HepG2 (cell line): ENCODE measurements around the gene SLC6A4. TPM values are rescaled to one million over a fixed set of nuclear protein-coding genes. Genes with fewer than 3 reads are reported as not detected.

Experiments
- ATAC-seq: fragments of 200-7000 bp; cut with Tn5 transposase; 3 replicates; pipeline ENCODE4 v1.9.1; 2020; ENCODE audit warnings: mild to moderate bottlenecking, moderate library complexity
- BruUV-seq: library from RNA; stranded (reverse); fragments of 400-500 nt; replicated peaks from 2 replicates; lab custom pipeline; 2021; lab: Mats Ljungman, UMichigan
- CTCF ChIA-PET: fragments of 300-600 bp; formaldehyde crosslinking; extraction: SDS; loops from one replicate; lab custom pipeline; 2021; ENCODE audit warnings: low total read pairs, inconsistent platforms, low intra/inter-chr PET ratio; lab: Yijun Ruan, JAX
- POLR2A ChIA-PET: fragments of 350-600 bp; sonication (Branson Sonifier 250); formaldehyde crosslinking; loops from one replicate; lab custom pipeline; 2020; ENCODE audit warnings: antibody characterized with exemption, inconsistent platforms; lab: Yijun Ruan, JAX
- DNase-seq: peaks from one replicate; pipeline ENCODE4 v3.0.0-alpha.2; 2015; ENCODE audit warnings: low spot score
- FAIRE-seq: peaks from 3 replicates; lab custom pipeline; 2011; peaks lifted over from hg19 to GRCh38; lab: Jason Lieb, UNC
- H2AFZ ChIP-seq: one replicate; pipeline ENCODE4 v1.6.1; 2011; ENCODE audit warnings: low read length, inconsistent platforms
- H3K27ac ChIP-seq: fragments of 300-600 bp; 3 replicates; pipeline ENCODE4 v1.8.0; 2011; ENCODE audit warnings: mixed run types, mild to moderate bottlenecking, mixed read lengths, low read length, inconsistent platforms; ENCODE audit not compliant: insufficient read depth; ENCODE audit errors: extremely low read length
- H3K27me3 ChIP-seq, 2 experiments: fragments of 200-600 bp in 1 of 2; 2 replicates in 1 of 2; 3 replicates in 1 of 2; pipeline versions ENCODE4 v1.6.0 to v1.8.0; 2011; ENCODE audit warnings: low read length in 2 of 2, mild to moderate bottlenecking in 2 of 2, moderate library complexity in 2 of 2, inconsistent platforms in 1 of 2; ENCODE audit not compliant: insufficient read depth in 2 of 2, control insufficient read depth in 1 of 2
- H3K36me3 ChIP-seq, 2 experiments: fragments of 200-600 bp in 1 of 2; replicated peaks in 1 of 2; 2 replicates in 1 of 2; 3 replicates in 1 of 2; pipeline versions ENCODE4 v1.5.1 to v1.8.0; 2011; ENCODE audit warnings: low read length in 2 of 2, inconsistent platforms in 1 of 2; ENCODE audit not compliant: insufficient read depth in 2 of 2, control insufficient read depth in 1 of 2
- H3K4me1 ChIP-seq: 2 replicates; pipeline ENCODE4 v1.5.1; 2012; ENCODE audit warnings: low read length, inconsistent platforms; ENCODE audit not compliant: insufficient read depth
- H3K4me2 ChIP-seq: 2 replicates; pipeline ENCODE4 v1.6.0; 2011; ENCODE audit warnings: low read depth, low read length, inconsistent platforms
- H3K4me3 ChIP-seq, 3 experiments: fragments of 200-600 bp in 1 of 3; sonication (generic), shearing (Covaris generic) in 1 of 3; replicated peaks in 1 of 3; 2 replicates each; pipeline ENCODE4 v1.5.1; 2011 to 2016; ENCODE audit warnings: low read length in 3 of 3, inconsistent platforms in 2 of 3, low read depth in 2 of 3, mild to moderate bottlenecking in 2 of 3, control low read depth in 1 of 3, mixed read lengths in 1 of 3; ENCODE audit not compliant: insufficient read depth in 1 of 3
- H3K79me2 ChIP-seq: one replicate; pipeline ENCODE4 v1.6.1; 2011; ENCODE audit warnings: low read length, inconsistent platforms; ENCODE audit not compliant: insufficient read depth
- H3K9ac ChIP-seq: 2 replicates; pipeline ENCODE4 v1.6.0; 2011; ENCODE audit warnings: mild to moderate bottlenecking, low read depth, low read length, inconsistent platforms; ENCODE audit not compliant: insufficient read depth
- H3K9me3 ChIP-seq: 2 replicates; pipeline ENCODE4 v1.5.1; 2012; ENCODE audit warnings: mild to moderate bottlenecking, low read length
- H4K20me1 ChIP-seq: 2 replicates; pipeline ENCODE4 v1.6.0; 2011; ENCODE audit warnings: inconsistent platforms, mild to moderate bottlenecking, low read length, moderate library complexity; ENCODE audit not compliant: insufficient read depth
- BCL6 ChIP-seq: IDR thresholded peaks from 2 replicates; pipeline ENCODE4 v1.6.1; 2016; ENCODE audit warnings: missing genetic modification reagents, missing compliant biosample characterization
- E2F2 ChIP-seq: sonication (generic); formaldehyde crosslinking; IDR thresholded peaks from 2 replicates; pipeline ENCODE4 v1.4.0; 2020; ENCODE audit warnings: missing genetic modification reagents, borderline replicate concordance
- FOXP4 ChIP-seq: sonication (generic); formaldehyde crosslinking; IDR thresholded peaks from 2 replicates; pipeline ENCODE4 v1.4.0; 2020; ENCODE audit warnings: missing genetic modification reagents
- GATAD2A ChIP-seq: IDR thresholded peaks from 2 replicates; pipeline ENCODE4 v1.6.1; 2016
- MBNL3 ChIP-seq: fragments of 250-450 bp; sonication (Bioruptor Pico); conservative IDR thresholded peaks from 2 replicates; pipeline ENCODE4 v1.8.0; 2022; ENCODE audit warnings: mild to moderate bottlenecking, inconsistent platforms
- PAXIP1 ChIP-seq: sonication (generic); formaldehyde crosslinking; conservative IDR thresholded peaks from 2 replicates; pipeline ENCODE4 v1.4.0; 2020; ENCODE audit warnings: mild to moderate bottlenecking, missing genetic modification reagents, moderate library complexity
- PHF21A ChIP-seq: sonication (generic); formaldehyde crosslinking; IDR thresholded peaks from 2 replicates; pipeline ENCODE4 v1.5.0; 2020; ENCODE audit warnings: mild to moderate bottlenecking, missing genetic modification reagents
- POLR2AphosphoS2 ChIP-seq: IDR thresholded peaks from 2 replicates; pipeline ENCODE4 v1.6.1; 2011; ENCODE audit warnings: low read depth, low read length, improper control_type of control experiment
- RFX3 ChIP-seq: IDR thresholded peaks from 2 replicates; pipeline ENCODE4 v1.6.1; 2016; ENCODE audit warnings: missing biosample characterization, missing genetic modification reagents
- SNAPC5 ChIP-seq: sonication (generic); formaldehyde crosslinking; IDR thresholded peaks from 2 replicates; pipeline ENCODE4 v1.8.1; 2023; ENCODE audit warnings: mild to moderate bottlenecking, missing genetic modification reagents, borderline replicate concordance
- TFDP1 ChIP-seq: IDR thresholded peaks from 2 replicates; pipeline ENCODE4 v1.6.1; 2016; ENCODE audit warnings: missing compliant biosample characterization, missing genetic modification reagents, borderline replicate concordance
- THAP11 ChIP-seq: IDR thresholded peaks from 2 replicates; pipeline ENCODE4 v1.6.1; 2016; ENCODE audit warnings: missing biosample characterization, missing genetic modification reagents
- ZNF431 ChIP-seq: sonication (generic); formaldehyde crosslinking; IDR thresholded peaks from 2 replicates; pipeline ENCODE4 v1.9.0; 2022; ENCODE audit warnings: missing genetic modification reagents, low read depth, mild to moderate bottlenecking, borderline replicate concordance
- ZNF567 ChIP-seq: sonication (generic); formaldehyde crosslinking; IDR thresholded peaks from 2 replicates; pipeline ENCODE4 v1.8.1; 2023; ENCODE audit warnings: mild to moderate bottlenecking, missing genetic modification reagents, borderline replicate concordance
- ZNF800 ChIP-seq: sonication (generic); formaldehyde crosslinking; IDR thresholded peaks from 2 replicates; pipeline ENCODE4 v1.4.0; 2020; ENCODE audit warnings: missing genetic modification reagents
- ZSCAN29 ChIP-seq: sonication (generic); formaldehyde crosslinking; conservative IDR thresholded peaks from 2 replicates; pipeline ENCODE4 v1.4.0; 2020; ENCODE audit warnings: mild to moderate bottlenecking, missing genetic modification reagents
- WGBS: methylation state at CpG from one replicate; pipeline ENCODE4 v1.1.6; 2017; ENCODE audit warnings: low lambda C conversion rate; 5-methylcytosine and 5-hydroxymethylcytosine counted together
- in situ Hi-C: cut with HindIII; loops from 2 replicates; pipeline ENCODE4 v1.10.0; 2017; ENCODE audit warnings: low pct_unique_long_range_greater_than_20kb; ENCODE audit not compliant: extremely low pct_ligation_motif_present
- intact Hi-C: fragments of 100-400 bp; cut with micrococcal nuclease; formaldehyde crosslinking; loops from one replicate; pipeline ENCODE4 v1.10.0; 2022; ENCODE audit not compliant: unreplicated experiment
- polyA plus RNA-seq, 8 experiments: library from polyadenylated mRNA; depleted of rRNA in 3 of 8; stranded (reverse) in 7 of 8; unstranded in 1 of 8; fragments of >200 nt; fragmentation: Illumina TruSeq in 4 of 8; extraction: Trizol in 4 of 8; gene quantifications; 2 replicates each; pipeline versions ENCODE4 v1.2.1 to v1.2.3, GENCODE V29; 2011 to 2016; ENCODE audit warnings: low read depth in 4 of 8, missing spikeins in 1 of 8, mixed read lengths in 1 of 8; ENCODE audit not compliant: insufficient read depth in 1 of 8
- total RNA-seq, 5 experiments: library from RNA; depleted of rRNA; stranded (reverse); fragments of >200 nt; fragmentation: Illumina TruSeq; extraction: Trizol; gene quantifications; 2 replicates each; pipeline ENCODE4 v1.2.3, GENCODE V29; 2016; ENCODE audit warnings: low read depth in 1 of 5

The SLC6A4 gene
- total and polyA plus RNA-seq, 2 of the 13 experiments (the other 11 are each of a cell fraction or from before 2014, with no cell fraction given): 7.6 to 20.3 TPM

GRCh38 chr17:30210366-30210765 lies 25.1 kb downstream of the SLC6A4 start:
- no peak overlapping the region for H3K4me2 ChIP-seq
- H3K27me3 ChIP-seq: no peaks in the 10 kb centered on the region
- H4K20me1 ChIP-seq: no peaks in the 10 kb centered on the region
- no peaks in the 10 kb centered on the region for H3K4me1 ChIP-seq
- H3K4me3 ChIP-seq: no peak overlapping the region
- in situ Hi-C loops: no loop called here
- intact Hi-C loops: no loop called here
- no peaks in the 10 kb centered on the region for H3K79me2 ChIP-seq
- H3K36me3 ChIP-seq: peaks cover 0 to 1% of the 10 kb centered on the region in 2 experiments; a peak in 3 of 5 replicates
- DNase-seq (no peak), ATAC-seq (no peak), FAIRE-seq (no peak)
- WGBS: 94% methylated on average over 2 of the region's 11 CpGs
- no TSS peak for BruUV-seq
- no peak overlapping the region for H2AFZ ChIP-seq
- ChIA-PET POLR2A (no interaction called here), CTCF (no interaction called here)
- H3K9ac ChIP-seq: no peak overlapping the region
- H3K9me3 ChIP-seq: no peaks in the 10 kb centered on the region
- no peak overlapping the region for H3K27ac ChIP-seq
- TF ChIP-seq SNAPC5 (CRISPR knock-in tag) (no peak), FOXP4 (CRISPR knock-in tag) (no peak), PHF21A (CRISPR knock-in tag) (no peak), MBNL3 (CRISPR knock-in tag) (no peak), E2F2 (no peak), POLR2AphosphoS2 (no peak), ZNF431 (CRISPR knock-in tag) (no peak), PAXIP1 (no peak), GATAD2A (no peak), ZNF567 (CRISPR knock-in tag) (no peak), BCL6 (CRISPR knock-in tag) (no peak), THAP11 (CRISPR knock-in tag) (no peak), ZSCAN29 (CRISPR knock-in tag) (no peak), TFDP1 (no peak), ZNF800 (no peak), RFX3 (CRISPR knock-in tag) (no peak)
